OCI-LY3 (cell line): ENCODE data around the gene DGKG.

Source experiments
- CTCF ChIP-seq: fragments of 200-600, 300-600 bp; sonication (generic); IDR thresholded peaks from 2 replicates; pipeline ENCODE4 v1.5.1; 2014; ENCODE audit warnings: antibody characterized with exemption, low read length, low read depth
- EZH2phosphoT487 ChIP-seq: fragments of 200-600 bp; shearing (Covaris generic); IDR thresholded peaks from 2 replicates; pipeline ENCODE4 v1.6.1; 2018; ENCODE audit warnings: antibody characterized with exemption, mixed run types, low read depth

GRCh38 chr3:186124592-186124991, 237.4 kb downstream of the DGKG start:
- TF ChIP-seq CTCF (no peak), EZH2phosphoT487 (no peak)
